ENCODE measurements around the gene PCLO. TPM values are rescaled to one million over a fixed set of nuclear protein-coding genes. Genes with fewer than 3 reads are reported as not detected.

PCLO gene
- total and polyA plus RNA-seq, 4 donors, result 0.04 to 1.1 (median 0.48) TPM

DNA sequence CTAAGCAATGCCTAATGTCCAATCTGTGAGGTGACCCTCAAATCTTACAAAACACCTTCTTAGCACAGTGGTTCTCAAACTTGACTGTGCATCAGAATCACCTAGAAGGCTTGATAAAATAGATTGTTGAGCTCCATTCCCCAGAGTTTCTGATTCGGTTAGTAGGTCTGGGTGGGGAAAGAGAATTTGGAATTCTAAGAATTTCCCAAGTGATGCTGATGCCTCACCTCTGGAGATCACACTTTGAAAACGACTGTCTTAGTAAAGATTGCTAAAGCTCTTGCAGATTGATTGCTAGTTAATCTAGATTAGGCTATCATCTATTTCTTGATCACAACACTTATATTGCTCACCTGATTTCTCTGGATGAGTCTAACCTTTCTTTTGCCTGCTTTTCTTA lies 126.6 kb downstream of the PCLO start:
- 33% methylated on average over 2 of the region's 2 CpGs for WGBS
- H3K36me3 ChIP-seq (ENCODE audit: control insufficient read depth in 4 of 4, insufficient read depth in 3 of 4, low read depth in 1 of 4, low read length in 3 of 4), result no peaks in the 10 kb centered on the region

More for the DNA sequence above, 126.6 kb downstream of the PCLO start:
- no peak for DNase-seq (ENCODE audit: low spot score)
- Histone ChIP-seq H3K4me1 (ENCODE audit: control insufficient read depth in 4 of 4, insufficient read depth in 4 of 4, low read length in 3 of 4) (no peaks in the 10 kb centered on the region), H3K9me3 (ENCODE audit: control insufficient read depth in 4 of 4, low read length in 3 of 4) (no peaks in the 10 kb centered on the region), H3K9ac (ENCODE audit: low read depth in 1 of 2, low read length in 2 of 2) (no peak overlapping the region), H3K27ac (ENCODE audit: low read depth in 1 of 2, low read length in 2 of 2) (no peak overlapping the region), H3K27me3 (ENCODE audit: control insufficient read depth in 4 of 4, insufficient read depth in 4 of 4, low read length in 3 of 4) (no peaks in the 10 kb centered on the region), H3K4me3 (ENCODE audit: low read depth in 1 of 3, low read length in 3 of 3) (no peak overlapping the region)
- no peak for TF ChIP-seq HNF4A (conservative IDR thresholded peaks at IDR 0.05)
- TF ChIP-seq NR2F2 (IDR thresholded peaks at IDR 0.05), result no peak
- no peak for TF ChIP-seq TAF1 (conservative IDR thresholded peaks at IDR 0.05)
- no peak for TF ChIP-seq EGR1 (IDR thresholded peaks at IDR 0.05; ENCODE audit: low read depth in 2 of 2)
- TF ChIP-seq, protein P1, sequence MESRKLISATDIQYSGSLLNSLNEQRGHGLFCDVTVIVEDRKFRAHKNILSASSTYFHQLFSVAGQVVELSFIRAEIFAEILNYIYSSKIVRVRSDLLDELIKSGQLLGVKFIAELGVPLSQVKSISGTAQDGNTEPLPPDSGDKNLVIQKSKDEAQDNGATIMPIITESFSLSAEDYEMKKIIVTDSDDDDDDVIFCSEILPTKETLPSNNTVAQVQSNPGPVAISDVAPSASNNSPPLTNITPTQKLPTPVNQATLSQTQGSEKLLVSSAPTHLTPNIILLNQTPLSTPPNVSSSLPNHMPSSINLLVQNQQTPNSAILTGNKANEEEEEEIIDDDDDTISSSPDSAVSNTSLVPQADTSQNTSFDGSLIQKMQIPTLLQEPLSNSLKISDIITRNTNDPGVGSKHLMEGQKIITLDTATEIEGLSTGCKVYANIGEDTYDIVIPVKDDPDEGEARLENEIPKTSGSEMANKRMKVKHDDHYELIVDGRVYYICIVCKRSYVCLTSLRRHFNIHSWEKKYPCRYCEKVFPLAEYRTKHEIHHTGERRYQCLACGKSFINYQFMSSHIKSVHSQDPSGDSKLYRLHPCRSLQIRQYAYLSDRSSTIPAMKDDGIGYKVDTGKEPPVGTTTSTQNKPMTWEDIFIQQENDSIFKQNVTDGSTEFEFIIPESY (IDR thresholded peaks at IDR 0.05), result no peak
- no peak for TF ChIP-seq ATF3 (IDR thresholded peaks at IDR 0.05)
- TF ChIP-seq JUND (IDR thresholded peaks at IDR 0.05), result no peak
- no peak for TF ChIP-seq CTCF (IDR thresholded peaks at IDR 0.05; ENCODE audit: low read depth, low read length, missing input control)
- no peak for TF ChIP-seq YY1 (IDR thresholded peaks at IDR 0.05)
- no peak for TF ChIP-seq MAX (IDR thresholded peaks at IDR 0.05)
- TF ChIP-seq RAD21 (IDR thresholded peaks at IDR 0.05), result no peak
- TF ChIP-seq GABPA (IDR thresholded peaks at IDR 0.05 in 1 of 2, conservative IDR thresholded peaks at IDR 0.05 in 1 of 2), result no peak
- TF ChIP-seq FOXA2 (IDR thresholded peaks at IDR 0.05), result no peak
- TF ChIP-seq FOXA1 (IDR thresholded peaks at IDR 0.05), result no peak
- no peak for TF ChIP-seq HNF4G (IDR thresholded peaks at IDR 0.05)
- TF ChIP-seq RXRA (IDR thresholded peaks at IDR 0.05), result no peak
- no peak for TF ChIP-seq REST (IDR thresholded peaks at IDR 0.05)

All from liver (tissue), 9 donors.